GM18499 (cell line): ENCODE data around the gene ZNF394.
"Not testable (repeated sequence)": the region's sequence is repeated elsewhere in the genome, so short reads cannot be mapped to it uniquely, and the experiment has no call there.

Experiments
- ATAC-seq: cut with Tn5 transposase; IDR thresholded peaks from one replicate; pipeline ENCODE4 v1.9.1; 2021; ENCODE audit warnings: moderate number of reproducible peaks; ENCODE audit not compliant: insufficient read depth, unreplicated experiment

Gene ZNF394

DNA sequence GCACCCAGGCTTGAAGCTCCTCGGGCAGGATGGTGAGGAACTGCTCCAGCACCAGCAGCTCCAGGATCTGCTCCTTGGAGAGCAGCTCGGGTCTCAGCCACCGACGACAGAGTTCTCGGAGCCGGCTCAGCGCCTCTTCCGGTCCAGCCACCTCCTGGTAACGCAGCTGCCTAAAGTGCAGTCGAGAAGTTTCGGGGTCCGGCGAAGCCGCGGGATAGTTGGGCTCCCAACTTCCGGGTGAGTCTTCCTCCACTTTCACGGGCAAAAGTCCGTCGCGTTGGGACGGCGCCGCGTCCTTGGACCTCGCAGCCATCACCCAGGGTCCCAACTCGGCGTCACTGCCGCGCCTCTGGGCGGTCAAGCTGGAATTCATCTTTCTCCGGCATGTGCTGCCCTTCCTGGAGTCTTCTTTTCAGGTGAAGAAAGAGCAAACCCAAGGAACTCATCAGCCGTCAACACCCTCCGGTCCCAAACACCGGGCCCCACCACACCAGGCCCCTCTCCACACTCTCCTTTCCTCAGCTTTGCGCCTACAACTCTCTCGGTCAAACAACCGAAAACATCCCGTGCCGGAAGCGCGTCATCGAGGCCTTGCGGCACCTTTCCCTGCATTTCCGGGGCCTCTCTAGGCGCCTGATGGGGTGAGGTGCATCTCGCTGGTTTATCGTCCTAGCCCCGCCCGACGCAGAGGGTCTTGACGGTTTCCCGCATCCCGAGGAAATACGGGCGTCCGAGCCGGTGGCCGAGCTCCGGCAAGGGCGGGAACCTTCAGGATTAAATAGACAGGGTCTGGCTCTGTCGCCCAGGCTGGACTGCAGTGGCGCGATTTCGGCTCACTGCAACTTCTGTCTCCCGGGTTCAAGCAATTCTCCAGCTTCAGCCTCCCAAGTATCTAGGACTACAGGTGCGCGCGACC, at the start of gene ZNF394:
ZNF394 (minus strand) TSS at position 561 of the 916 bp plus-strand sequence; CDS start at position 373, 188 bp downstream.
- no peak for ATAC-seq

DNA sequence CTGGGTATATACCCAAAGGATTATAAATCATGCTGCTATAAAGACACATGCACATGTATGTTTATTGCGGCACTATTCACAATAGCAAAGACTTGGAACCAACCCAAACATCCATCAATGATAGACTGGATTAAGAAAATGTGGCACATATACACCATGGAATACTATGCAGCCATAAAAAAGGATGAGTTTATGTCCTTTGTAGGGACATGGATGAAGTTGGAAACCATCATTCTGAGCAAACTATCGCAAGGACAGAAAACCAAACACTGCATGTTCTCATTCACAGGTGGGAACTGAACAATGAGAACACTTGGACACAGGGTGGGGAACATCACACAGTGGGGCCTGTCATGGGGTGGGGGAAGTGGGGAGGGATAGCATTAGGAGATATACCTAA, 49.5 kb upstream of the ZNF394 start:
- ATAC-seq, result not testable (repeated sequence)

DNA sequence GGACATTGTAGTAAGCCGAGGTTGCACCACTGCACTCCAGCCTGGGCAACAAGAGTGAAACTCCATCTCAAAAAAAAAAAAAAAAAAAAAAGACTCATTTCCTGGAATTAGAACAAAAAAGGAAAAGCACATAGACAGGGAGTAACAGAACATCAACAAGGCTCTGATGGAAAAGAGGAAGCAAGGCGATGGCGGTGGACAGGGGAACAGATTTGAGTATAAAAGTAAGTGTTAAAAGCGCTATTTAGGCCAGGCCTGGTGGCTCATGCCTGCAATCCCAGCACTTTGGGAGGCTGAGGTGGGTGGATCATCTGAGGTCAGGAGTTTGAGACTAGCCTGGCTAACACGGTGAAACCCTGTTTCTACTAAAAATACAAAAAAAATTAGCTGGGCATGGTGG, 45.2 kb upstream of the ZNF394 start:
- not testable (repeated sequence) for ATAC-seq

DNA sequence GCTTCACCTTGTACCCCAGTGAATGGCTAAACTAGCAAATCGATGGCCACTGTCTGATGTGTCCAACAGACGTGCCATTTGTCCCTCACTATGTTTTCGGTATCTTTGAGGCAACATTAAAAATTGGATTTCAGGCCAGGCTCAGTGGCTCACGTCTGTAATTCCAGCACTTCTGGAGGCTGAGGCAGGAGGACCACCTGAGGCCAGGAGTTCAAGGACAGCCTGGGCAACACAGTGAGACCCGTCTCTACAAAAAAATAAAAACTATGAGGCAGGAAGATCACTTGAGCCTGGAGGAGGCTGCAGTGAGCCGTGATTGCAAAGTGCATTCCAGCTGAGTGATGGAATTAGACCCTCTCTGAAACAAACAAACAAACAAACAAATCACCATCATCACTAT, 43.8 kb upstream of the ZNF394 start:
- ATAC-seq, result no peak

DNA sequence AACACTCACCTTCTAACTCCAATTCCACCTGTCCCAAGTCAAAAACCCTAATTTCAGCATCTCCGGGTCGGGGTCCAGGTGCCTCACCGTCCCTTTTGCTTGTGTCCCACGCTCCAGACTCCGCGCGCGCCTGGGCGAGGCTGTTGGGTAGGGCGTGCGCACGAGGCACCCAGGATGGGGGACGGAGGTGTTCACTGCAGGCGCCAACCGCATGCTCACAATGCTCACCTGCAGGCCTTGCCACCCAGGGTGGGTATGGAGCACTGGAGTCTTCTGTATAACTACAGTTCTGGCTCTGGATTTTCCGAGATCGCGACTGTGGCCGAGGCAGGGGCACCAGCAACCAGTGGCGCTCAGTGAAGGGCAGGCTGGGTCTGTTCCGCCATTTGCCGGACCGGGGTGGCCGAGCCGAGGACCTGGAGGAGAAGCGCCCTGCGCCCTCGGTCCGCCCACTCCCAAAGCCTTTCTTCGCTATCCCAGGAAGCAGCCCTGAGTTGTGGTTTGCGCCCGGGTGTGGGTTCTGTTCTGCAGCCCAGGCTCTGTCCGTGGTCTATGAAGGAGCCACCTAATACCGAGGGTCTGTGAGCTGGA, 43.1 kb upstream of the ZNF394 start:
- ATAC-seq, result no peak

DNA sequence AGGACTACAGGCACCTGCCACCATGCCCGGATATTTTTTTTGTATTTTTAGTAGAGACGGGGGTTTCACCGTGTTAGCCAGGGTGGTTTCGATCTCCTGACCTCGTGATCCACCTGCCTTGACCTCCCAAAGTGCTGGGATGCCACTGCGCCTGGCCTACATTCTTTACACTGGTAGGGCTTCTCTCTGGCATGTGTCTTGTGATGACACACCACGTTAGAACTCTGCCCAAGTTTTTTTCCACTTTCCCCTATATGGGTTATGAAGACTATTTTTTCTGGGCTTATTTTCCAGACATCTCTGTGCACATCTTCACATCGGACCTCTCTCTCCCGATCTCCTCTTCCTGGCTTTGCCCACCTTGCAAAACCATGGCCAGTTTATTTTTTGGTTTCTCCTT, 41.1 kb upstream of the ZNF394 start:
- no peak for ATAC-seq

DNA sequence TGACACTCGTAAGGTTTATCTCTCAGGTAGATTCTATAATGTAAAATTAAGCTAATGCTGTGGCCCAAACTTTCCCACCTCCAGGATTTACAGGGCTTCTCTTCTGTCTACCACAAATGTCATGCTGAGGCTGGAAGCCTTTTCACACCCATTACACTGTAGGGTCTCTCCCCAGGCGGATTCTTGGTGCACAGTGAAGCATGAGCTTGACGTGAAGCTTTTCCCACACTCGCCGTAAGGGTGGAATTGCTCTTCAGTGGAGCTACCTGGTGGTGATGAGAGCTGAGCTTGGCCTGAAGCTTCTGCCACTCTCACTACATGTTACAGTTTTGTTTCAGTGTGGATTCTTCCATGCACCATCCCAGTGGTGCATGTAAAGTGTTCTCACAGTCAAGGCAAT, 40.5 kb upstream of the ZNF394 start:
- ATAC-seq, result no peak

DNA sequence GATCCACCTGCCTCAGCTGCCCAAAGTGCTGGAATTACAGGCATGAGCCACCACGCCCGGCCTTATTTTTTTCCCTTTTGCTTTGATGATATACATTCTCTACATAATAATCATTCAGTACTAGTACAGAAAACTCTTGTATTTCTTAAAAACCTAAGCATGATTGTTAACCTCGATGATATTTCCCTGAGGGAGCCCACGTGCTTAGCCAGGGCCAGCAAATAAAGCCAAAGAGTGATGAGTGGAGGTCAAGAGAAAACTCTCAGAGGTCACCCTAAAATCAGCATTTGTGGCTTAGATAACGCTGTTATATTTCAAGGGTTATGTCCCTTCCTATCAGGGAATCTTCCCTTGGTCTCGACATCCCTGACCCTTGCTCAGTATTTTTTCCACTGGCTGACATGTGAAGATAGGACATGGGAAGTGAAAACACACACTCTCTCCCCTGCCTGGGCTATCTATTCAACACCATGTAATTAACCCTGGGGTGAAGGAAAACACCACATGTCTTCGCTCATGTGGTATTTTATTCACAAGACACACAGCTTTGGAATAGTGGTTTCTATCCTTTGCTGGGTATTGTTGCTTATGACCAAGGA, 39.2 kb upstream of the ZNF394 start:
- no peak for ATAC-seq

DNA sequence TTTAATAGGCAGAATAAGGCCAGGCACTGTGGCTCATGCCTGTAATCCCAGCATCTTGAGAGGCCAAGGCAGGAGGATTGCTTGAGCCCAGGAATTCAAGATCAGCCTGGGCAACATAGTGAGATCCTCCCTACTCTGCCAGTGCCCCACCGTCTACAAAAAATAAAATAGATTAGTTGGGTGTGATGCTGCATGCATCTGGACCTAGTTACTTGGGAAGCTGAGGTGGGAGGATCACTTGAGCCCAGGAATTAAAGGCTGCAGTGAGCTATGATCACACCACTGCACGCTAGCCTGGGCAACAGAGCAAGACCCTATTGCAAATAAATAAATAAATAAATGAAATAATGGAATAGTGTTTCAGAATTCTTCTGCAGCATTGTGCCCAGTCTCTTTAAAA, 35.6 kb upstream of the ZNF394 start:
- ATAC-seq, result no peak

DNA sequence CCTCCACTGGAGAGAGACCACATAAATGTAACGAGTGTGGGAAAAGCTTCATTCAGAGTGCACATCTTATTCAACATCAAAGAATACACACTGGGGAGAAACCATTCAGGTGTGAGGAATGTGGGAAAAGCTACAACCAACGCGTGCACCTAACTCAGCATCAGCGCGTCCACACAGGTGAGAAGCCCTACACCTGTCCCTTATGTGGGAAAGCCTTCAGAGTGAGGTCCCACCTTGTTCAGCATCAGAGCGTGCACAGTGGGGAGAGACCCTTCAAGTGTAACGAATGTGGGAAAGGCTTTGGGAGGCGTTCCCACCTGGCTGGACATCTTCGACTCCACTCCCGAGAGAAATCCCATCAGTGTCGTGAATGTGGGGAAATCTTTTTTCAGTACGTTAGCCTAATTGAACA, 31.3 kb upstream of the ZNF394 start:
- ATAC-seq, result no peak

DNA sequence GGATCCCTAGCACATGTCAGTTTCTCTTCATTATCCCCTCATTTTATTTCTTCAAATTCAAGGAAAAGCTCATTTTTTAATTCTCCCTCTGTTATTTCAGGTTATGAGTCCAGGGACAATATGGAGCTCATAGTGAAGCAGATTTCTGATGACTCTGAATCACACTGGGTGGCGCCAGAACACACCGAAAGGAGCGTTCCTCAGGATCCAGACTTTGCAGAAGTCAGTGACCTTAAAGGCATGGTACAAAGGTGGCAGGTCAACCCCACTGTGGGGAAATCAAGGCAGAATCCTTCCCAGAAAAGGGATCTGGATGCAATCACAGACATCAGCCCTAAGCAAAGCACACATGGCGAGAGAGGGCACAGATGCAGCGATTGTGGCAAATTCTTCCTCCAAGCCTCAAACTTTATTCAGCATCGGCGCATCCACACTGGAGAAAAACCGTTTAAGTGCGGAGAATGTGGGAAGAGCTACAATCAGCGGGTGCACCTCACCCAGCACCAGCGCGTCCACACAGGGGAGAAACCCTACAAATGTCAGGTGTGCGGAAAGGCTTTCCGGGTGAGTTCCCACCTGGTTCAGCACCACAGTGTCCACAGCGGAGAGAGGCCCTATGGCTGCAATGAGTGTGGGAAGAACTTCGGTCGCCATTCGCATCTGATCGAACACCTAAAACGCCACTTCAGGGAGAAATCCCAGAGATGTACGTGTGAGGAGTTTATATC, 25.8 kb upstream of the ZNF394 start:
- no peak for ATAC-seq

DNA sequence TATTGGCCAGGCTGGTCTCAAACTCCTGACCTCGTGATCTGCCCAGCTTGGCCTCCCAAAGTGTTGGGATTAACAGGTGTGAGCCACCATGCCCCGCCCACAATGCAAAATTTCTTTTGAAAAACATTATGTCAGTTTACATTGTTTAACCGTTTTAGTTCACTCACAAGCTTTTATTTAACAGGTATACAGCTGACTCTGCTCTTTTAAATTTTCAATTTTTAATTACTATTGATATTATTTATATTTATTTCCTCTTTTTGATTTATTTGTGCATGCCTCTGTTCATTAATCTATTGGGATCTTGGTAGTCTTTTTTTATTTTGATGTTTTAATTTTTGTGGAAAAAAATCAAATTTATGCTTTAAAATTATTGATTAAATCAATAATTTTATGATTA, 21.3 kb upstream of the ZNF394 start:
- ATAC-seq, result no peak

DNA sequence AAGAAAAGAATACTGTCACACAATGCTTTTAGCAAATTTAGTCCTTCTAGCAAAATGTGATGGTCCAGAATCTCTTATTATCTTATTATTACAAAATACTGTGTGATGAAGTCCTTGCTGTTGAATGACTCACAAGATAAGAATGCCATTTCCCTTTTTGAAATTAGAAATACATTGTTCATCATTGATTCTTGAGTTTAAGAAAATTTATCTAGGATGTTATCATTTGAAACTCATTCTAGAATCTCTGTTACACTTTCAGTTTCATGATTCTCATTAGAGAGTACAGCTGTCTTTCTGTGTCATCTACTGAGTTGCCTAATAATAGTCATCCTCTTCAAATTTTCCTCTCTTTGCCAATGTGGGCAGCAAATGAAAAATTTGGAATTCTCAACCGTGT, 14.0 kb upstream of the ZNF394 start:
- no peak for ATAC-seq

DNA sequence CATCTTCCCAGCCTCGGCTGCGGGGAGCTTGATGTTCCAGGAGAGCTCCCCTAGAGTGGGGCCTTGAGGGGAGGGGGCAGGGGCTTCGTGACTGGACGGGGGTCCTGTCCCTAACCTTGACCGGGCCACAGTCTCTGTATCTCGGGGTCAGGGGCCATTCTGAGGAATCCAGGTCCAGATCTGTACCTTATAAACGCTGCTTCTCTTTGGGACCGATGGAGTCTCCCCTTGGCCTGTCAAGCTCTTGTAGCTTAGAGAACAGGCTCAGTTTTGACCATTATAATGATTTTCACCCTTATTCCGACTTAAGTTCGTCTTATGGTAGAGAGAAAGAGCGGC, 5.2 kb upstream of the ZNF394 start:
- no peak for ATAC-seq

DNA sequence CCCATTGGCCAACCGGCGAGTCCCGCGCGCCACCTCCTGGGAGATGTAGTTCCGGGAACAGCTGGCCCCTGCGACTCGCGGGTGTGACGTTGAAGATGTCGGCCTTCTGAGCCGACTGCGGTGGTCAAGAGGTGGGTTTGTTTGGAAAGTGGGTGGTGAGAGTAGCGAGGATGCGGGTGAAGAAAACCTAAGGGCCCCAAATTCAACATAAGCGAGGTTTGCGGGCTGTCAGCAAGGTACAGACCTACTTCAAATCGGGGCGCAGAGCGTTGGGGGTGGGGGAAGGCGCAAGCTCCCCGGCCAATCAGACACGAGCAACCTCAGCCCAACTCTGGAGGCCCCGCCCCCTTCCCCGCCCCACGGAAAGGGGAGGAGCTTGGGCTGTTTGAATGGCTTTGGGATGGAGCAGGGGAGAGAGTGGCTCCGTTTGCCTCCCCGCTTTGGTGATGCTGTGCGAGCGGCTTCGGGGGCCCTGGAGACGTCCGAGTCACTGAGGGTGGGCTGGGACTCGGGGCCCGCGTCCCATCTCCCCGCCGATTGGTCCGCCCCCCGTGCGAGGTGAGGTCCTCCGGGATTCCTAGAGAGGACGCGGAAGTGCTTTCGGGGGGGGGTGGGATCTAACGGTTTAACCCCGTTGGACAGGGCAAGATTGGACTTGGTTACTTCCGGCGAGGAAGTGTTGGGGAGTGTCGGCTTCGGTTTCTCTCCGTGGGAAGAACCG, 4.7 kb upstream of the ZNF394 start, which contains the start of gene ZKSCAN5:
ZKSCAN5 (plus strand) TSS at position 60 of the 721 bp plus-strand sequence. CDS start 1,383 bp downstream, outside the sequence.
- ATAC-seq, result peak; percentile 51

DNA sequence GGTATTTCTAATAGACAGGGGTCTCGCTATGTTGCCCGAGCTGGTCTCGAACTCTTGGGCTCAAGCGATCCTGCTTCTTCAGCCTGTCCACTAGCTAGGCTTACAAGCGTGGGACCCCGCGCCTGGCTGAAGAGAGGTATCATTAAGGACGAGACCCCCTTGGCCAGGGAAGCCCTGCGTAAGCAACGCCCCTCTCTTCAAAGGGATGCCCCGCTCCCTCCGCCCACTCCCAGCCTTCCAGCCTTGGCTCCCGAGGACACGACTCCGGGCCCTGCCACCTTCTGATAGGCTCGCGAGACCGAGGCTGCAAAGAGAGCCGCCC, 4.2 kb upstream of the ZNF394 start:
- ATAC-seq, result no peak

DNA sequence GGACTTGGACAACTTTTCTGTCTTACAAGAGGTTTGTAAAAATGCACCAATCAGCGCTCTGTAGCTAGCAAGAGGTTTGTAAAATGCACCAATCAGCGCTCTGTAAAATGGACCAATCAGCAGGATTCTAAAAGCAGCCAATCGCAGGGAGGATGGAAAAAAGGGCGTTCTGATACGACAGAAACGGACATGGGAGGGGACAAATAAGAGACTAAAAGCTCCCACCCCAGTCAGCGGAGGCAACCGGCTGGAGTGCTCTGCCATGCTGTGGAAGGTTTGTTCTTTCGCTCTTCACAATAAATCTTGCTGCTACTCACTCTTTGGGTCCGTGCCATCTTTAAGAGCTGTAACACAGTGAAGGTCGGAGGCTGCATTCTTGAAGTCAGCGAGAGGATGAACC, 1.2 kb upstream of the ZNF394 start:
- not testable (repeated sequence) for ATAC-seq

DNA sequence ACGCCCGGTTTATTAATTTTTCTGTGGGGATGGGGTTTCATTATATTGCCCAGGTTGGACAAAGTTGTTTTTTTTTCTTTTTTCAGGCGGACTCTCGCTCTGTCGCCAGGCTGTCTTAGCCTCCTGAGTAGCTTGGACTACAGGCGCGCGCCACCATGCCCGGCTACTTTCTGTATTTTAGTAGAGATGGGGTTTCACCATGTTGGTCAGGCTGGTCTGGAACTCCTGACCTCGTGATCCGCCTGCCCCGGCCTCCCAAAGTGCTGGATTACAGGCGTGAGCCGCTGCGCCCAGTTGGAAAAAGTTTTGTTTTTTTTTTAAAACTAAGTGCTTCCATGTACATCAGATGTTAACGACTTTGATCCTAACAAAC, 542 bp upstream of the ZNF394 start:
- ATAC-seq, result no peak

DNA sequence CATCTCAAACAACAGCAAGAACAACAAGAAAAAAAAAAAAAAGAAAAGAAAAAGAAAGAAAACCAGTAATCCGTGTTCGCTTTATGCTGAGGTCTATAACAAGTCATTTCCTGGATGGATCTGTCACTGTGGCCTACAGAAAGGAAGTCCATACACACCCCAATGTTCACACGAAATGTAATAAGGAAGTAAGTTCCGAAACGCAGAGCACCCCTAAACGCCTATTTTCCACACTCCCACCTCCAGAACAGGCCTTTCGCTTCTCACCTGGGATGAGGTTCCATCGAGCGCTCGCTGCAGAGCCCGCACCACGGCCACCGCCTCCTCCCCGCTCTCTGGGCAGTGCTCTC, 735 bp downstream of the ZNF394 start:
- no peak for ATAC-seq

DNA sequence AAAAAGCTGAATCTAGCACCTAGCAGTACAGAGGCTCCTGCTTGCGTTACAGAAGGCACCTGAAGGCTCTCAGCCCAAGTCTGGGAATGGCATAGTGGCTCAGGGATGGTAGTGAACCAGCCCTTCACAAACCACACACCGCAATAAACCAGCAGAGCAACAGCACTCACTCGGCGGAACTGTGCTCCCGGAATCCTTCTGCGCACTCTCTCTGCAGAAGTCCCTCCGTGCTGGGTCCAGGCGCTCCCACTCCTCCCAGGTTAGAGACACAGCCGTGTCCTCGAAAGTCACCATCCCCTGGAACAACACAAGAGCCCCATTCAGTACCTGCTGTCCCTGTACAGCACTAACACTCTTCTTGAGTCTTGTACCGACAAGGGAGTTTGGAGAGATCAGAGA, 1.5 kb downstream of the ZNF394 start:
- no peak for ATAC-seq
